Measurements from ENCODE around the gene AMOTL2.

Gene AMOTL2

DNA sequence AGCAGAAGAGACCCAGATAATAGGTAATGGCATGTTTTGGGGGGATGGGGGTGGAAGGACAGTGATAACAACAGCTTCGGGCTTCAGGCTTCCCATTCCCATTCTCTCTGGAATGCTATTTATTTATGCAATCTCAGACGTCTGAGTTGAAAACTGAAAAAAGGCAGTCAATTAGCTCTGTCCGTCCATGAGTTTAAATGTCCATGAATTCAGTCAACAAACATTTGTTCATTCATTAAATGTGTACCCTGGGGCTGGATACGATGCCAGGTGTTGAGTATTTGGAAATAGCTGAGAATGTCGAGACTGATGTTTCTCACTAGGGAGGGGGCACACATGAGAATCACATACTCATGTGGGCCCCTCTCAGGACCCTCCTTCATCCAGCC, 42.4 kb downstream of the AMOTL2 start:
- no peak for DNase-seq

GRCh38 chr3:134330883-134331810, 43.1 kb downstream of the AMOTL2 start:
- DNase-seq, result no peak

DNA sequence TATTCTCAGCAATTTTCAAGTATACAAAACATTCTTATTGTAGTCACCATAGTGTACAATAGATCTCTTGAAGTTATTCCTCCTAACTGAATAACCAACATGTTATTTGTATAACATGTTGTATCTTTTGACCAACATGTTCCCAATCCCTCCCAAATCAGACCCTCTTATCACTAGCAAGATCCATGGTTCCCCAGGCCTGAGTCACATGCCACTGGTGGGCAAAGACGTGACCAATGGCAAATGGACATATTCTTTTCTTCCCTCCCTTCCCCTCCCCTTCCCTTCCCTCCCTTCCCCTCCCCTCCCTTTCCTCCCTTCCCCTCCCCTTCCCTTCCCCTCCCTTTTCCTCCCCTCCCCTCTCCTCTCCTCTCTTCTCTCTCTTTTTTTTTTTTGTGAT, 45.4 kb downstream of the AMOTL2 start:
- no peak for DNase-seq

DNA sequence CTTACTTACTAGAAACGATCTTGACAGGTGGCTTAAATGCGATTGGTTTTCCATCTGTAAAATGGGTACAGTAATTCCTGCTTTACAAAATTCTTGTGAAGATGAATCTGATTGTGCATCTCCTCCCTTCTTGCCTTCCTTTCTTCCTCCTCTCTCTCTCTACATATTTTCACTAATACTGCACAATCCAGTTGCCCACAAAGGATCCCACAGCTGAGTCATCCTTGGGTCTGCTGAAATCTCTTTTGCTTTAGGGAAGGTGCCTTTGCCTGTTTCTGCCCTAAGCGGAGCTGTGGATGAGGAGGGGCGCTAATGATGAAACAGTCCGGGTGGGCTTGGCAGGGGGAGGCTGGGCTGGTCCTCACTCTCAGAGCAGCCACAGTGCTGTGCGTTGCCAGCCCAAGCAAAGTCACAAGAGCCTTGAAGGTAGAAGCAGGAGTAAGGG, 46.1 kb downstream of the AMOTL2 start:
- no peak for DNase-seq

DNA sequence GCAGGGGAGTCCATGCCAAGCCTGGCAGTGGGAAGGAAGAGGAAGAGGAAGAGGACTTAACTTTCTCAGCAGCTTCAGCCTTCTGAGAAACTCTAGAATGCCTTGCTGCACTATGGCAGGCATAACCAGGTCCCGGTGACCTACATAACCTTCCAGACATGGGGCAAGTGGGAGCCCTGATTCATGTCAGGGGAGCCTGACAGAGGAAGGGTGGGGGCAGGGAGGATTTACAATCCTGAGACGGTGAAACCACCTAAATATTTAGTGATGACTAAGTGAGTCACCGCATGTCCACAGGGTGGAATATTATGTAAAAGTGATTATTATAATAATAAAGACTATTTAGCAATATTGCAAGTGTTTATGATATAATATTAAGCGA, 46.7 kb downstream of the AMOTL2 start:
- no peak for DNase-seq

DNA sequence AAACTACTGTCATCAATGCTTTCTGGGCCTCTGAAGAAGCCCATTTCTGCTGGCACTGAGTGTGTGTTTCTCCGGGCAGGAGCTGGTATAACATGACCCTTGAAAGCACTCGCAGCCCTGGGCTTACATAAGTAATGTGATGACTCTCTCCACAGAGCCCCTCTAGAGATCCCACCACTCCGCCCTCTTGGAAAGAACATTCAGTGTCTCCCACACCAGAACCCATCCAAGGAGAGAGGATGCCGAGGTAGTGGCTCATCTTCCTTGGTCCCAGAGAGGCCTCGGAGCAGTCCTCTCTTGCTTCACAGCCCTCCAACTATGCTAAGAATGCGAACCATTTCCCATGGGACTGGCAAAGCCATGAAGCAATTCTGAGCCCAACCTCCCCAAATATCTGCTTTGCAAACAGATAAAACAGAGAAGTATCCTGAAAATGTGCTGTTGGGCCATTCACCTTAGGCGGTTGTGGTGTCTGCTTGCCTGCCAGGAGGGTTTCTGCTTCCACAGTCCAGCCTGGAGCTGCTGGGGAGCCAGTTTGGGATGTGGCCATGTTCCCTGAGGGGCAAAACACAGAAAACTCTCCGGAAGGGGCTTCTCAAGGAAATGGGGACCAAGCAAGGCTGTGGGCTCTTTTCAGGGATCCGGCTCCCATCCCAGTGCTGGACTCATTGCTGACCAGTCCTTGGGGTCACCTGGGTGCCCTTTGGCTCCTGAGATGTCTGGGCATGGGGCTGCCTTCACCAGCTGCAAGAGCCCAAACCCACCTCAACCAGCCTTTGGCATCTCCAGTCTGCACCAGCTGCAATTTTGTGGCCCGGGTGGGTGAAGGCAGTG, 47.3 kb downstream of the AMOTL2 start:
- no peak for DNase-seq

GRCh38 chr3:134326126-134326525, 48.1 kb downstream of the AMOTL2 start:
- no peak for DNase-seq

DNA sequence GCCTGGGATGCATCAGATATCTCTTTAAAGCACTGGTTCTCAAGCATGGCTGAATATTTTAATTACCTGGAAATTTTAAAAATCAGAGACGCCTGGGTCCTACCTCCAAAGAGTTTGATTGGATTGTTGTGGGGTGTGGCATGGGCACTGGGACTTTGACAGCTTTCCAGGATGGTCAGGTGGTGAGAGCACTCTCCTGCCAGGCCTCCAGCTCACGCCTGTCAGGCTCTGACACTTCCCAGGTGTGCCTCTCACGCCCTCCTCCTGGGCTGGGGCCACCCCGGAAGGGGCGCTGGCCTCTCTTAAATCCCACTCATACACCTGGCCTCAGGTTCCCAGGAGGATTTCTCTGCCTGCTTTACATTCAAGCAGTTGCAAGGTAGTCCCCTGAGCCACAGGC, 48.5 kb downstream of the AMOTL2 start:
- DNase-seq, result no peak

DNA sequence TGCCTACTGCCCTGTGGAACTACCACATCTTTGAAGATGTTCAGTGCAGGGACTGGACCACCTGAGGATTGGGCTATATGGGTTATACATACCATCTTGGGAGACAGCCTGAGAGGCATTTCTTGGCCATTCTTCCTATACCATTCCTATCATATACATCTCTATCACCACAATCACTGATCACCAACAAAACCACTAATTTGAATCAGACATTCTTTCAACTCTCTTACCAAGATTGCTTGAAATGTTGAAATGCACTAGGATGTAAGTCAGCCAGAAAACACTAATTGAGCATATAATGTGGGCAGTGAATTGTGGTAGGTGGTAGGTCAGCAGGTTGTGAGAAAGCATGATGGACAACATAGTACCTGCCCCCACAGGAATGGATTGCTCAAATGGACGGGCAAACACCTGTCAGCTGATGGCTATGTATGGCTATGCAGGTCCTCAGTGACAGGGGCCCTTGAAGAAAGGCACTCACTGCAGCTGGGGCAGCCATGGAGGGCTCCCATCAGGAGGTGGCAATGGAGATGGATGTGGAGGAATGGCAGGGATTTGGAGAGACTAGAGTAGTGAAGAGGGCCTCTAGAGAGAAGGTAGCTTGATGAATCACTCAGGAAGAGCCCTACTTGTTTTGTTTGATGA, 49.1 kb downstream of the AMOTL2 start:
- DNase-seq, result no peak

GRCh38 chr3:134323966-134324962, 50.0 kb downstream of the AMOTL2 start:
- DNase-seq, result no peak

DNA sequence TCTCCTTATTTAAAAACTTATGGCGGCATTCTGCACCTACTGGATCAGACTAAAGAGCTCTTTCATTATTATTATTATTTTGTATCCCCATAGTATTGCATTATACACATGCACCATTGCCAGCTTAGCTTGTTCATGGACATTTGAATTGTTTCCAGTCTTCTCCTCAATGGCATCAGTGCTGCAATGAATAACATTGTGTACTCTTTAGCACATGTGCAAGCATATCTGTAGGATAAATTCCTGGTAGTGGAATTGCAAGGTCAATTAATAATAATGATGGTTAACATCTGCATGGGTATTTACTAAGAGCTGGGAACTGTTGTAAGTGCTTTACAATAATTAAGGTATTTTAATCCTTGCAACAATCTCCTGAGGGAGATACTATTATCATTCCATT, 52.0 kb downstream of the AMOTL2 start:
- DNase-seq, result no peak

DNA sequence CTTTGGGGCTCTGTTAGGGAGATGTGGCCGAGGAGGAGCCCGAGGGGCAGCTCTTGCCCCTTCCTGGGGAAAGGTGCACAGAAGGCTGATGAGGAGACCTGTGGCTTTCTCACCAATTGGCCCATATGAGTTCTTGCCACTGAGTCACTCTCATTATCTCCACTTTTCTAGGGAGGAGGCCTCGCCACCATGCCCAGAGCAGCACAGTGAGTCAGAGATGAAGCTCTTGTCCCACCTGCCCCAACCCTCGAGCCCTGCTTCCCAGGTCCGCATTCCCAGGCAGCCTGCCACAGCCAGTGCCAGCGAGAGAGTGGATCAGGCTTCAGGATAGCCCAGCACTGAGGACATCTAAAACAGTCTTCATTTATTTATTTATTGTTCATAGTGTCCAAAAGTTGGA, 53.5 kb downstream of the AMOTL2 start:
- DNase-seq, result no peak

DNA sequence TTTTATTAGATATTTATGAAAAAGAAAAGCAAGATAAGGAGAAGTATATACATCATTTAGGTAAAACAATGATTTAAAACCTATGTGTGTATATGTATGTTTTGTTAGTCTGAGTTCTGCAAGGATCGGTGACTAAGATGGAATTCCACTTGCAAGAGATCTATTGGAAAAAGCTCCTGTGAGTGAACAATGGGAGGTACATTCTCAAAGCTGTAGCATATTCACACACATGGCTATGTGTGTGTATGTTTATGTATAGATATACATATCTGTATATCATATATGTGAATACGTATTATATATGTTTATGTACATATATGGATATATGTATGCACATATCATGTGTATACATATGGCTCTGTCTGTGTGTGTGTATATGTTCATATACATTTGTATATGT, 54.3 kb downstream of the AMOTL2 start:
- no peak for DNase-seq

GRCh38 chr3:134318166-134318565, 56.1 kb downstream of the AMOTL2 start:
- no peak for DNase-seq

GRCh38 chr3:134317106-134317947, 56.9 kb downstream of the AMOTL2 start:
- DNase-seq, result no peak

DNA sequence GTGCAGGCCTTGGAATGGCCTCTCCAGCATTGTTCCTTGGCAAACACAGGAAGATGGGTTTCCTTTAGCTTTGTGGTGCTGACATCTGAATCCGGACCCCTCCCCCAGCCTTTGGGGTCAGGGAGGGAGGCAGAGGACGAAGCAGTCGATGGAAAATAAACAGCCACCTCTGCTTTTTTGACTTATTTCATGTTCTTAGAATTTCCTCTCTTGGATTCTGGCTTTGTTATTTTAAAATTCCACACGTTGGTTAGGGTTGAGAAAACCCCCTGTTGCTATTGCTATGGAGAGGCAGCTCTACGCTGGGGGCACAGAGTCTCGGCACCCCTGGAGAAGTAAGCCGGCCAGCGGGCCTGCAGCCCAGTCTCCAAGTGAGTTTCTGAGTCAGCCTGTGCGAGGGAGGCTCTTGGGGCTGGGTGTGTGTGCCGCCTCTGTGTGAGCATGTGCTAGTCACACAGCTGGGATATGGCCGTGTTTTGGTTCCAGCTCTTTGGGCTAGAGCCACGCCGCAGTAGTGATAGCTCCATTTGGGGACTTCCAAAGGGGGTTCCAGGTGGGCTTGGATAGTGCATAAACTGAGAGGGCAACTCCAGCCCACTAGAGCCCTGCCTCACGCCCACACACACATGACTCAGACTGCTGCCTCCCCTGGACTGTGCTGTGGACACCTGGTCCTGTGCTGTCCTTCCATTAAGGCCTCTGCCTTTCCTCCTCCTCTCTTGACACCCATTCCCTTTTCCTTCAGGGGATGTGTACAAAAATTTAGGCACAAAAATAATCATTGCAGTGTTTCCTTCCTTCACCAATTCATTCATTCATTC, 58.8 kb downstream of the AMOTL2 start:
- DNase-seq, result no peak

- DNase-seq, result no peak
These were observed 59.5 kb downstream of the AMOTL2 start for GRCh38 chr3:134314588-134315285.

GRCh38 chr3:134313847-134314587, 60.2 kb downstream of the AMOTL2 start:
- DNase-seq, result no peak

Measured in NCI-H524 (cell line).